ENCODE measurements around the gene ZNF749.

The ZNF749 gene

GRCh38 chr19:57437931-57438330 is 2.8 kb downstream of the ZNF749 start:
- DNase-seq (ENCODE audit: low read depth): no peak
- no peak for TF ChIP-seq CTCF (conservative IDR thresholded peaks at IDR 0.05; ENCODE audit: low read depth, low read length)
- H3K4me3 ChIP-seq (ENCODE audit: low read depth, low read length): no peak overlapping the region

- DNase-seq (ENCODE audit: low read depth): no peak
- no peak overlapping the region for H3K4me3 ChIP-seq (ENCODE audit: low read depth, low read length)
- no peak for TF ChIP-seq CTCF (conservative IDR thresholded peaks at IDR 0.05; ENCODE audit: low read depth, low read length)
Observed at GRCh38 chr19:57438925-57439324, 3.8 kb downstream of the ZNF749 start.

- no peak for DNase-seq (ENCODE audit: low read depth)
- H3K4me3 ChIP-seq (ENCODE audit: low read depth, low read length): no peak overlapping the region
Observed at GRCh38 chr19:57441979-57442752, 7.0 kb downstream of the ZNF749 start.

GRCh38 chr19:57443121-57443696 is 8.1 kb downstream of the ZNF749 start:
- no peak for TF ChIP-seq CTCF (conservative IDR thresholded peaks at IDR 0.05; ENCODE audit: low read depth, low read length)
- DNase-seq (ENCODE audit: low read depth): no peak
- H3K4me3 ChIP-seq (ENCODE audit: low read depth, low read length): no peak overlapping the region

More at GRCh38 chr19:57441979-57442752, 7.0 kb downstream of the ZNF749 start:
- no peak for TF ChIP-seq CTCF (conservative IDR thresholded peaks at IDR 0.05; ENCODE audit: low read depth, low read length)

GRCh38 chr19:57452307-57452706 is 17.2 kb downstream of the ZNF749 start:
- TF ChIP-seq CTCF (conservative IDR thresholded peaks at IDR 0.05; ENCODE audit: low read depth, low read length): no peak
- DNase-seq (ENCODE audit: low read depth): no peak
- H3K4me3 ChIP-seq (ENCODE audit: low read depth, low read length): no peak overlapping the region

GRCh38 chr19:57465680-57466381 is 30.7 kb downstream of the ZNF749 start:
- TF ChIP-seq CTCF (conservative IDR thresholded peaks at IDR 0.05; ENCODE audit: low read depth, low read length): peak; percentile 39
- DNase-seq (ENCODE audit: low read depth): peak; percentile 25
- no peak overlapping the region for H3K4me3 ChIP-seq (ENCODE audit: low read depth, low read length)
